ENCODE measurements around the gene PARP1.

DNA sequence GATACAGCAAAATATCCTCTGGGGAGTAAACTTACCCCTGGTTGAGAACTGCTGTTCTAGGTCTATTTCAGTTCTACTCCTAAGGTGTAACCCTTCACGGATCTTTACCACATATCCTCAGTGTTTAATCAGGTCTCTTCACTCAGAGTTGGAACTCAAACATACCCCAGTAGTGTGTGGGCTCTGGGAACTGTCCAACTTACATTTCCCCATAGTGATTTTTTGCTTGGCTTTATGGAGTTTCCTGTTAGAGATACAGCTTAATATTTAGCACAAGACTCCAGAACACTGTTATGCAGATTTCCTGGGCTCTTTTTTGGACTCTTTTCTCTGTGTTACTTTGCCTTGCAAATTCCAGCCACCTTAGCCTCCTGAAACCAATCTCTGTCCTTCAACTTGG lies 72.2 kb downstream of the PARP1 start:
- TF ChIP-seq, protein P1, sequence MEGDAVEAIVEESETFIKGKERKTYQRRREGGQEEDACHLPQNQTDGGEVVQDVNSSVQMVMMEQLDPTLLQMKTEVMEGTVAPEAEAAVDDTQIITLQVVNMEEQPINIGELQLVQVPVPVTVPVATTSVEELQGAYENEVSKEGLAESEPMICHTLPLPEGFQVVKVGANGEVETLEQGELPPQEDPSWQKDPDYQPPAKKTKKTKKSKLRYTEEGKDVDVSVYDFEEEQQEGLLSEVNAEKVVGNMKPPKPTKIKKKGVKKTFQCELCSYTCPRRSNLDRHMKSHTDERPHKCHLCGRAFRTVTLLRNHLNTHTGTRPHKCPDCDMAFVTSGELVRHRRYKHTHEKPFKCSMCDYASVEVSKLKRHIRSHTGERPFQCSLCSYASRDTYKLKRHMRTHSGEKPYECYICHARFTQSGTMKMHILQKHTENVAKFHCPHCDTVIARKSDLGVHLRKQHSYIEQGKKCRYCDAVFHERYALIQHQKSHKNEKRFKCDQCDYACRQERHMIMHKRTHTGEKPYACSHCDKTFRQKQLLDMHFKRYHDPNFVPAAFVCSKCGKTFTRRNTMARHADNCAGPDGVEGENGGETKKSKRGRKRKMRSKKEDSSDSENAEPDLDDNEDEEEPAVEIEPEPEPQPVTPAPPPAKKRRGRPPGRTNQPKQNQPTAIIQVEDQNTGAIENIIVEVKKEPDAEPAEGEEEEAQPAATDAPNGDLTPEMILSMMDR (IDR thresholded peaks at IDR 0.05) = no peak
- TF ChIP-seq POLR2A (IDR thresholded peaks at IDR 0.05) = no peak

Measured in lower leg skin (tissue), 3 donors.